ENCODE data around the gene SBNO2. TPM values are rescaled to one million over a fixed set of nuclear protein-coding genes. Genes with fewer than 3 reads are reported as not detected.
"Not testable (repeated sequence)": the region's sequence is repeated elsewhere in the genome, so short reads cannot be mapped to it uniquely, and the experiment has no call there.

Gene SBNO2
- total RNA-seq, 1 donor from 2014 or later, result 30.4 TPM

GRCh38 chr19:1210227-1210538, 36.1 kb upstream of the SBNO2 start:
- no peak for DNase-seq (ENCODE audit: low read depth, low spot score)

- DNase-seq (ENCODE audit: low read depth, low spot score), result not testable (repeated sequence)
These were observed 34.8 kb upstream of the SBNO2 start for GRCh38 chr19:1208830-1209229.

- no peak for DNase-seq (ENCODE audit: low read depth, low spot score)
These were observed 32.9 kb upstream of the SBNO2 start for GRCh38 chr19:1206864-1207450.

- DNase-seq (ENCODE audit: low read depth, low spot score), result no peak
These were observed 32.2 kb upstream of the SBNO2 start for GRCh38 chr19:1206150-1206863.

GRCh38 chr19:1205114-1206099, 31.3 kb upstream of the SBNO2 start, which contains the start of gene STK11:
Gene STK11, plus strand, starts transcription at chr19:1205778. Its CDS starts 1,136 bp downstream, at chr19:1206914.
- peak; percentile 86 for DNase-seq (ENCODE audit: low read depth, low spot score)

GRCh38 chr19:1200614-1201013, 26.5 kb upstream of the SBNO2 start:
- DNase-seq (ENCODE audit: low read depth, low spot score), result not testable (repeated sequence)

GRCh38 chr19:1199531-1199930, 25.5 kb upstream of the SBNO2 start:
- DNase-seq (ENCODE audit: low read depth, low spot score), result no peak

- no peak for DNase-seq (ENCODE audit: low read depth, low spot score)
These were observed 15.4 kb upstream of the SBNO2 start for GRCh38 chr19:1189419-1189818.

GRCh38 chr19:1183543-1184172, 9.6 kb upstream of the SBNO2 start:
- DNase-seq (ENCODE audit: low read depth, low spot score), result no peak

- no peak for DNase-seq (ENCODE audit: low read depth, low spot score)
These were observed 8.7 kb upstream of the SBNO2 start for GRCh38 chr19:1182727-1183126.

- DNase-seq (ENCODE audit: low read depth, low spot score), result no peak
These were observed 8.0 kb upstream of the SBNO2 start for GRCh38 chr19:1182068-1182467.

- DNase-seq (ENCODE audit: low read depth, low spot score), result no peak
These were observed 7.5 kb upstream of the SBNO2 start for GRCh38 chr19:1181606-1182005.

GRCh38 chr19:1177322-1178114, 3.5 kb upstream of the SBNO2 start:
- DNase-seq (ENCODE audit: low read depth, low spot score), result peak; percentile 70

- DNase-seq (ENCODE audit: low read depth, low spot score), result no peak
These were observed 766 bp downstream of the SBNO2 start for GRCh38 chr19:1173159-1173844.

- no peak for DNase-seq (ENCODE audit: low read depth, low spot score)
These were observed 1.5 kb downstream of the SBNO2 start for GRCh38 chr19:1172353-1173158.

- no peak for DNase-seq (ENCODE audit: low read depth, low spot score)
These were observed 2.2 kb downstream of the SBNO2 start for GRCh38 chr19:1171755-1172352.

GRCh38 chr19:1170938-1171754, 2.9 kb downstream of the SBNO2 start:
- no peak for DNase-seq (ENCODE audit: low read depth, low spot score)

Measured in pulmonary artery endothelial cell (primary cell).